ENCODE data around the gene ADAMTS3. TPM values are rescaled to one million over a fixed set of nuclear protein-coding genes. Genes with fewer than 3 reads are reported as not detected.

The ADAMTS3 gene
- total RNA-seq, 2 experiments from 2014 or later: not detected

DNA sequence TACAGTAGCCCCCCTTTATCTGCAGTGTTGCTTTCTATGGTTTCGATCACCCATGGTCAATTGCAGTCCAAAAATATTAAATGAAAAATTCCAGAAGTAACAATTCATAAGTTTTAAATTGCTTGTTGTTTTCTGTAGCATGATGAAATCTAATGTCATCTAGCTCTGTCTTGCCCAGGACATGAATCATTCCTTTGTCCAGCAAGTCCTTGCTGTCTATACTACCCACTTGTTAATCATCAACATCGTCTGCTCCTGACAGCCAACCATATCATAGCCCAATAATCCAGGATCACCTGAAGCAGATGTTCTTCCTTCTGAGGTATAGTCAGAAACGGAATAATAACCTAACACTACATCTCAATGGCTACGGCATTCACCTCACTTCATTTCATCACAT lies 79.8 kb downstream of the ADAMTS3 start:
- TF ChIP-seq EZH2phosphoT487 (IDR thresholded peaks at IDR 0.05; ENCODE audit: borderline replicate concordance, low read depth, low read length) (no peak), CTCF (conservative IDR thresholded peaks at IDR 0.05; ENCODE audit: low read length) (no peak)
- DNase-seq (ENCODE audit: low spot score): no peak
- Histone ChIP-seq H3K36me3 (ENCODE audit: insufficient read depth, low read length) (no peaks in the 10 kb centered on the region), H4K20me1 (ENCODE audit: insufficient read depth, low read length) (no peaks in the 10 kb centered on the region), H3K27ac (ENCODE audit: low read depth, low read length, poor library complexity, severe bottlenecking) (no peak overlapping the region), H3K9me2 (ENCODE audit: insufficient read depth, low read length) (no peaks in the 10 kb centered on the region), H3K79me2 (ENCODE audit: insufficient read depth, low read depth, low read length) (no peaks in the 10 kb centered on the region), H3K4me1 (ENCODE audit: insufficient read depth, low read length, poor library complexity, severe bottlenecking) (no peaks in the 10 kb centered on the region), H3K4me3 (ENCODE audit: low read depth, low read length, poor library complexity, severe bottlenecking) (no peak overlapping the region), H2AFZ (ENCODE audit: low read length) (no peak overlapping the region), H3K4me2 (ENCODE audit: low read length) (no peak overlapping the region), H3K9me3 (ENCODE audit: low read length) (no peaks in the 10 kb centered on the region)
- intact Hi-C loops (cut with micrococcal nuclease; ENCODE audit: unreplicated experiment): no loop called here
- ChIA-PET CTCF (ENCODE audit: unreplicated experiment) (no interaction called here), POLR2A (no interaction called here)
- BruUV-seq (replicated peaks): no TSS peak

DNA sequence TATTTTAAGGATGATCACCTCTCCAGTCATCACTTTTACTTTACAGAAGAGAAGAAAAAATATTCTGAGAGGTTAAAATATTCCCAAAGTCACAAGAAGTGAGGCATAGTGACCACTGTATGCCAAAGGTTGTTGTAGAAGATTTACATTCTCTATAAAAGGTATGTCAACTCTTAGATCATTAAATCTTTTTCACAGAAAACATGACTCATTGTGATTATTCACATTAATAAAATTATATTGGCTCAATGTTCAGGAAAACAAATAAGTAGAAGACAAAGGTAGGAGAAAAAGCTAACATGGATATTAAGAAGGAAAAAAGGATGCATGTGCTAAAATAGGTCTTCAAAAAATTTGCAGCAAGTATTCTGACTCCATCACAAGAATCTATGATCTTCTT lies 82.0 kb downstream of the ADAMTS3 start:
- intact Hi-C loops (cut with micrococcal nuclease; ENCODE audit: unreplicated experiment): no loop called here
- Histone ChIP-seq H2AFZ (ENCODE audit: low read length) (no peak overlapping the region), H4K20me1 (ENCODE audit: insufficient read depth, low read length) (no peaks in the 10 kb centered on the region), H3K79me2 (ENCODE audit: insufficient read depth, low read depth, low read length) (no peaks in the 10 kb centered on the region), H3K9me2 (ENCODE audit: insufficient read depth, low read length) (no peaks in the 10 kb centered on the region), H3K4me1 (ENCODE audit: insufficient read depth, low read length, poor library complexity, severe bottlenecking) (no peaks in the 10 kb centered on the region), H3K4me3 (ENCODE audit: low read depth, low read length, poor library complexity, severe bottlenecking) (no peak overlapping the region), H3K9me3 (ENCODE audit: low read length) (no peaks in the 10 kb centered on the region), H3K4me2 (ENCODE audit: low read length) (no peak overlapping the region), H3K36me3 (ENCODE audit: insufficient read depth, low read length) (no peaks in the 10 kb centered on the region), H3K27ac (ENCODE audit: low read depth, low read length, poor library complexity, severe bottlenecking) (no peak overlapping the region)
- POLR2A ChIA-PET: interaction anchor here (0.8 kb wide), 1 partner anchor 383 kb away, joined by 4 read pairs; no protein-coding TSS in a partner anchor
- CTCF ChIA-PET (ENCODE audit: unreplicated experiment): no interaction called here
- no peak for TF ChIP-seq CTCF (conservative IDR thresholded peaks at IDR 0.05; ENCODE audit: low read length)
- TF ChIP-seq EZH2phosphoT487 (IDR thresholded peaks at IDR 0.05; ENCODE audit: borderline replicate concordance, low read depth, low read length): no peak
- DNase-seq (ENCODE audit: low spot score): no peak
- no TSS peak for BruUV-seq (replicated peaks)

DNA sequence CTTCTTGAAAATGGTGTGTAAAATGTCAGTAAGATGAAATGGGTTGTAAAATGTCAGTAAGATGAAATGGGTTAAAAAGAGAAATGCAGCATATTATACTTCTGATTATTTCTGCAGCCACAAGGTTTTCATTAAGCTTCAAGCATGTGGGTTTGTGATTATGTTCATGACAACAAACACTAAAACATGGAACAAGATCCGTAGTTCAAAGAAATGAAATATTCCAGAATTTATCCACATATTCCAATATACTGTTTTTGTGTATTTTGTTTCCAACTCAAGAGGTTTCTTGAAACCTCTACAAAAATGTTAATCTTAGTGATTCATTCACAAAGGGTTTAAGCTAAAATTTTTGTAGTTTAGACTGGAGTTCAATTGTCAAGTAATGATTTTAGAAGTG lies 84.0 kb downstream of the ADAMTS3 start:
- Histone ChIP-seq H3K9me2 (ENCODE audit: insufficient read depth, low read length) (no peaks in the 10 kb centered on the region), H3K4me3 (ENCODE audit: low read depth, low read length, poor library complexity, severe bottlenecking) (no peak overlapping the region), H3K36me3 (ENCODE audit: insufficient read depth, low read length) (no peaks in the 10 kb centered on the region), H3K9me3 (ENCODE audit: low read length) (no peaks in the 10 kb centered on the region), H3K4me2 (ENCODE audit: low read length) (no peak overlapping the region), H3K27ac (ENCODE audit: low read depth, low read length, poor library complexity, severe bottlenecking) (no peak overlapping the region), H3K4me1 (ENCODE audit: insufficient read depth, low read length, poor library complexity, severe bottlenecking) (no peaks in the 10 kb centered on the region), H3K79me2 (ENCODE audit: insufficient read depth, low read depth, low read length) (no peaks in the 10 kb centered on the region), H2AFZ (ENCODE audit: low read length) (no peak overlapping the region), H4K20me1 (ENCODE audit: insufficient read depth, low read length) (no peaks in the 10 kb centered on the region)
- ChIA-PET CTCF (ENCODE audit: unreplicated experiment) (no interaction called here), POLR2A (interaction anchor here (1.0 kb wide), 1 partner anchor 270 kb away, joined by 3 read pairs; no protein-coding TSS in a partner anchor)
- no peak for DNase-seq (ENCODE audit: low spot score)
- intact Hi-C loops (cut with micrococcal nuclease; ENCODE audit: unreplicated experiment): no loop called here
- TF ChIP-seq EZH2phosphoT487 (IDR thresholded peaks at IDR 0.05; ENCODE audit: borderline replicate concordance, low read depth, low read length): no peak
- TF ChIP-seq CTCF (conservative IDR thresholded peaks at IDR 0.05; ENCODE audit: low read length): no peak
- BruUV-seq (replicated peaks): no TSS peak

Measured in OCI-LY7 (cell line).